ENCODE measurements around the gene FMN1. TPM values are rescaled to one million over a fixed set of nuclear protein-coding genes. Genes with fewer than 3 reads are reported as not detected.

FMN1 gene
- total RNA-seq, 1 donor from 2014 or later, result 37.1 TPM

DNA sequence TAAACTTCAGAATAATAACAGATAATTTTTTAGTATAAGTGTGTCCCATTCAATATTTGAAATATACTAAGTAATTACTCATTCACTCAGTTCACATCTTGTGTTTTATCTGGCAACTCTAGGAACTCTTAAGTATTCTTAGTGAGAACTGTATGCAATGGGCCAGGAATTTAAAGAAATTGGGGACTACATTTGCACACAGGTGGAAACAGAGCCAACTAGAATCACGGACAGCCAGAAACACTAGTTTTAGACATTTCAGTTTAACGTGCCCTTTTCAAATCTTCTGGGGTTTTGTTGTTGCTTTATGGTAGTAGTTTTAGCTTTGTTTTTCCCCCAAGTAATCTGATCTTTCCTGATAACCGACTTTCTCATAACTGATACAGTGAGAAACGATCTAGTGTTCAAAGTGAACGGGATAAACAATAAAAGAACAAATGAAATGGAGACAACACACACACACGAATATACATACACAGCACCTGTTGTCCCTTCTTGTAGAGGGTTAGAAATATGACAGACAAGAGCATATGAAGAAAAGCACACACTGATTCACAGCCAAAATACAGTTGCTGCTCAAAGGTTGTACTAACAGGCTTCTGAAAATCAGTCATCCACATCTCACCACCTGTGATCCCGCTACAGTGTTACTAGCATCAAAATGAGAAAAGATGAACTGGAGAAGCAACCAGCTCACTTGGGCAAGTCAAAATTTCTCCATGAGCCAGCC lies 167.0 kb downstream of the FMN1 start:
- no peak for DNase-seq (ENCODE audit: low spot score)

DNA sequence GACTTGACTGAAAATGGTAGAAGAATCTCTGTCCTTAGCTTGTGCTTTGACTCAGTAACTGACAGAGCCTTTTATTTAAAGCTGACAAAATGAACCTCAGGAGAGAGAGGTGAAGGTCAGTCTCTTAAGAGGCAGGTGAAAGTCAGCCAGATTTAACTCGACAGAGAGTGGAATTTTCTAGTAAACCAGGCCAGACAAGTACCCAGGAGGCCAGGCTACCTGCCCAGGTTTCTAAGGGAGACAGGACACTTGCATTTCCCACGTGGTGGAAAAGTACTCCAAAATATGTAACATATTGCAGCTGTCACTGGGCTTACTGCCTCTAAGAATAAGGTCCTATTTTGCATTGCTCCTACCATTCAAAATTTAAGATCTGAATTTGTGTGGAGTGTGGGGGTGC lies 167.9 kb downstream of the FMN1 start:
- DNase-seq (ENCODE audit: low spot score), result no peak

DNA sequence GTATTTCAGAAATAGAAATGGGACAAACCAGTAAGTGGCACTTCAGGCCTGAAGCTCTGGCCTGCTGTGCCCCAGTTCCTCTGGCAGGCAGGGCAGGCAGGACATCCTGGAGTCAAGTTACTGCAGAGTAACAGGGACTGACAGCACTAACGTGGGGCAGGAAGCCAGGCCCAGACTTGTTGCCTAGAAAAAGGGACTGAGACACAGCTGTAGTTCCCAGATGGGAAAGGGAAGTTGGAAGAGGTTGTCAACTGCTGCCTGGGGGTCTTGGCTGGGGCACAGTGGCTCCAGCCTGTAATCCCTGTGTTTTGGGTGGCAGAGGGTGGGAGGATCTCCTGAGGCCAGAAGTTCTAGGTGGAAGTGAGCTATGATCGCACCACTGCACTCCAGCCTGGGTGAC lies 171.9 kb downstream of the FMN1 start:
- no peak for DNase-seq (ENCODE audit: low spot score)

DNA sequence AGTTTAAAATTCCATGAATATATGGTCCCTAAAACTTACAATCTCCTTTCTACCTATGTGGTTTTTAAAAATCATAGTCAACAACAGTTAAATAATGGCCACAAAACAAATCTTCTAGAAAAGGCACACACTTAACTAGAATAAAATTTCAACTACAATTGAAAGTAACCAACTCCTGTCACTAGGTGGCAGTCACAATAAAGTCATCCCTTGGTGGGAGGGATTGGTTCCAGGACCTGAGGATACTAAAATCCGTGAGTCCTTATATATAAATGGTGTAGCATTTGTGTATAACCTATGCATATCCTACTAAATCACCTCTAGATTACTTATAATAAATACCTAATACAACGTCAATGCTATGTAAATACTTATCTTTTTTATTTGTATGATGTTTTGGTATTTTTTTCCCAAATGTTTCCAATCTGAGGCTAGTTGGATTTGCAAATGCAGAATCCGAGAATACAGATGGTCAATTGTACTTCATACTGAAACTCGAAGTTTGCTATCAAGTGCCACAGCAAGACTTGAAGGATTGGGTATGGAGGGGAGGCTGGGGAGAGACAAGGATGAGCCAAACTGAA lies 172.6 kb downstream of the FMN1 start:
- no peak for DNase-seq (ENCODE audit: low spot score)

DNA sequence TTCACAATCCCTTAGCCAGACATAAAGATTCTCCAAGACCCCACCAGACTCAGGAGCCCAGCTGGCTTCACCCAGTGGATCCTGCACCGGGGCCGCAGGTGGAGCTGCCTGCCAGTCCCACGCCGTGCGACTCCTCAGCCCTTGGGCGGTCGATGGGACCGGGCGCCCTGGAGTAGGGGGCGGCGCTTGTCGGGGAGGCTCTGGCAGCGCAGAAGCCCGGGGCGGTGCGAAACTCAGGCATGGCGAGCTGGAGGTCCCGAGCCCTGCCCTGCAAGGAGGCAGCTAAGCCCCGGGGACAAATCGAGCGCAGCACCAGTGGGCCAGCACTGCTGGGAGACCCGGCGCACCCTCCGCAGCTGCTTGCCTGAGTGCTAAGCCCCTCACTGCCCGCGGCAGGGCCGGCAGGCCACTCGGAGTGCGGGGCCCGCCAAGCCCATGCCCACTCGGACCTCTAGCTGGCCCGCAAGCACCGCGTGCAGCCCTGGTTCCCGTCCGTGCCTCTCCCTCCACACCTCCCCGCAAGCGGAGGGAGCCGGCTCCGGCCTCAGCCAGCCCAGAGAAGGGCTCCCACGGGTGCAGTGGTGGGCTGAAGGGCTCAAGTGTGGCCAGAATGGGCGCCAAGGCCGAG lies 175.0 kb downstream of the FMN1 start:
- DNase-seq (ENCODE audit: low spot score), result no peak

DNA sequence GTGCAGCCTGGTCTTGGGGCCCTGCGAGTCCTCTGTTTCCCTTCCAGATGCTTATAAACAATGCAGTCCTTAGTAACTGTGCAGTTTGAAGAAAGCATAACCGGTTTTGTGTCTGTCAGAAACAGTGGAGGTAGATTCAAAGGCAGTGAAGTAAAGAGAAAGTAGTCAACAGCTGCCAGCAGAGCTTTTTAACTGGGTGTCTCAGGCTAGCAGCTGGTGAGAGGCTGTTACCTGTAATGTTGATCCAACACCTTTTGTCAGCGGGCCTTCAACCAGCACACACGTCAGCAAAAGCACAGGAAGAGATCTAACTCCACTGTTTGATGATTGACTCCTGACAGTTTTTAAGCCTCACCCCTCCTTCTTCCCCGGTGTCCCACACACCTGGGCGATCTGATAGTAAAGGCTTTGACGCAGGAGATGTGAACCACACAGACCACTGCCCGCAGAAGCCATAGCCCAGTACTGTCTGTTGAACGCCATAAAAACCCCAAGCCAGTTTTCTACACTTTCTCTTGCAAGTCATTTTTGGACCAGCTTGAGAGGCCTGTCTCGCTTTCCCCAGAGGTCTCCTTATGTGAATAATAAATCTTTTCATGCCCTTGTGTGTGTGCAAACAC lies 178.0 kb downstream of the FMN1 start:
- no peak for DNase-seq (ENCODE audit: low spot score)

DNA sequence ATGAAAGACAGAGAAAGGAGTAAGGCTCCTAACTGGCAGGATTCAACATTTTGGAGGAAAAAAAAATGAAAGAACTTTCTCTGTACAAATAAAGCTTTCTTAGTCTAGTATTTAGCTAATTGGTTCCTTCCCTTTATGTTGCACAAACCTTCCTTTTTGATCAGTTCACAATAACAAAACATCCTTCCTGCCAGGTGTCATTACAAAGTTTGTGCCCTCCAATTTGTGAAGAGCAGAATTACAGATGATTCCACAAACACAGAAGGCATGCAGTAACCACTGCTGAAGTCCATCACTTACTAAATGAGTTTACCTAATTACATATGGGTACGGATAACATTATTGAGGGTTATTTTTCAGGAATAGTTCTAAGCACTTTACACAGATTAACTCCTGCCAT lies 179.9 kb downstream of the FMN1 start:
- no peak for DNase-seq (ENCODE audit: low spot score)

DNA sequence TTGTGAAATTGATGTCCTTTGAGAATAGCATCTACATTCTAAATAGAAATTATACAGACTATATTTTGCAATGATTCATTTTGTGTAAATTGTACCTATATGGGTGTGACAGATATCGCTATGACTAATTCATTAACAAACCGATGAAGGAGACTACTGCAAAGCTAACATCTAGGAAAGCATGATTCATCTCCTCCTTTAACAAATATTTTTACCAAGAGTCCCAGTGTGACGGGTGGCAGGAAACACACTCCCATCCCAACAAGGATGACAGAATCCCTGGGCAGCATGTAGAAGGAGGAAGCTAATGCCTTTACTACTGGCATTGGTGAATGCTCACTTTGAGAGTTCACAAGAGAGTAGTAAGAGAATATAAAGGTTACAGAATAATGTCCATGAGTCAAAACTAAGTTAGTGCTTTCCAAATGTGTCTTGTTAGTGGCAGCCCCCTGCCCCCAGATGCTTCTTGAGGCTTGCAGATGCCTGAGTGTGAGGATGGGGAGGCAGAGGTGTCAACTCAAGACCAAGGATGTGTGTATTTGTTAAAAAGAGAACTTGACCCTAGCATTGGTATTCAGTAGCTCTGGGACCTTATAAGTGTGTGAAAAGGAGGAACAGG lies 180.6 kb downstream of the FMN1 start:
- DNase-seq (ENCODE audit: low spot score), result no peak

DNA sequence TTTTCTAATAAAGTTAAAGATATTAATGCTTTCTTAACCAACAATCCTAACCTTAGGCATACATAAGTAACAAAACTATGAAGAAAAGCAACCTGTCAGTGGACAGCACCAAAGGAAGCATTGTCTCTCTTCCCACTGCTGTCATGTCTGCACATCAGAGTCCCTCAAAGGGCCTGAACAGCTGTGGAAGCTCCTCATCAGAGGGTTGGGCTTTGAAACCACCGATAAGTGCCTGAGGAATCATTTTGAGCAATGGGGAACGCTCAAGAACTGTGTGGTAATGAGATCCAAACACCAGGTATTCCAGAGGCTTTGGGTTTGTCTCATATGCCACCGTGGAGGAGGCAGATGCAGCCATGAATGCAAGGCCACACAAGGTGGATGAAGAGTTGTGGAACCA lies 182.5 kb downstream of the FMN1 start:
- no peak for DNase-seq (ENCODE audit: low spot score)

DNA sequence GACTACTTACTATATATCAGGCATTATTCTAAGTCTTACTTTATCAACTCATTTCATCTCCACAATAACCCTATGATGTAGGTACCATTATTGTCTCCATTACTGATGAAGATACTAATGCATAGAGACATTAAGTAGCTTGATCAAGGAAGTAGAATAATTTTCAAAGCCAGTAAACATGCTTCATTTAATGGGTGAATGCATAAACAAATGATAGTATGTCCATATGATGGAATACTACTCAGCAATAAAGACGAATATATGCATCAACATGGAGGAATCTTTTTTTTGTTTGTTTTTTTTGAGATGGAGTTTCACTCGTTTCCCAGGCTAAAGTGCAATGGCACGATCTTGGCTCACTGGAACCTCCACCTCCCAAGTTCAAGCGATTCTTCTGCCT lies 184.9 kb downstream of the FMN1 start:
- no peak for DNase-seq (ENCODE audit: low spot score)

DNA sequence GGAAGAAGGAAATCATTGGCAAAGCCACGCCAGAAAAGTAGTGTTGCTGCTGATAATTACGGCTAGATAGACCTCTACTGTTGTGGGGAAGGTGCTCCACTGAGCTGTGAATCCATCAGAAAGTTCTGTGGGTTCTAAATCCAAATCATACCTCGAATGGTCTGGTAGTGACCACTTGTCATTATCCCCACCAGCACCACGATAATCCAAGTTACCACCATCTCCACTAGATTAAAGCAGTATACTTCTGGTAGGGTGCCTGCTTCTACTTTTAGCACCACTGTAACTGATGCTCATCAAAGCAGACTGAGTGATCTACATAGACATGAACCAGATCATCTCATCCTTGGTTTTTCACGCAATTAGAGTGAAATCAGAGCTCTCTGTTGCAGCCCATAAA lies 185.5 kb downstream of the FMN1 start:
- DNase-seq (ENCODE audit: low spot score), result no peak

DNA sequence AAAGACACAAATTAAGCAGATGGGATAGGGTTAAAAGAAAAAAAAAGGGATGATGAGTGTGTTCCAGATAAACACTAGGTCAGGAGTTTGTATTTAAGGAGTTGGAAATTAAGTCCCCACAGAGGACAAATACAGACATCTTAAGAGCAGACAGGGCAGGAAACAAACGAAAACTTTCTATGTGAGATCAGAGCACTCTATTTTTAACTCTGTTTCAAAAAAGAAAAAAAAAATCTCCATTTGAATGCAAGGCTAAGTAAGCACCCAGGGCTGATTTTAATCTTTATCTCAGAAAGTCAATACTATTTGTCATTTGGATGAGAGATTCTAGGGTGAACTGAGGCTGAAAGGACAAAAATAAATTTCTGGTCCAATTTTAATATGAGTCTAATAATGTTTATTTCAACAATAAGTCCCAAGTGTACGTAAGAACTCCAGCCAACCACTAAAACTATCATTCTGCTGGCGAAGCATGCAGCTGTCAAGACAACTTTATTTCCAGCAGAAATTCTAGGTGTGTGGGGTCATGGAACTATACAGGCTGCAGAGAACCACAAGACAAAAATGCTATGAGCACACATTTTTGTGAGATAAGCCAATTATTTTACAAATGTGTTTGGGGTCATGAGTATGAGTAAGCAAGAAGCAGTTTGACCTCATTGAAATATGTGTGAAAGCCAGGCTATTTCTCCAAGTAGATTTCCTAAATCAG lies 186.1 kb downstream of the FMN1 start:
- no peak for DNase-seq (ENCODE audit: low spot score)

DNA sequence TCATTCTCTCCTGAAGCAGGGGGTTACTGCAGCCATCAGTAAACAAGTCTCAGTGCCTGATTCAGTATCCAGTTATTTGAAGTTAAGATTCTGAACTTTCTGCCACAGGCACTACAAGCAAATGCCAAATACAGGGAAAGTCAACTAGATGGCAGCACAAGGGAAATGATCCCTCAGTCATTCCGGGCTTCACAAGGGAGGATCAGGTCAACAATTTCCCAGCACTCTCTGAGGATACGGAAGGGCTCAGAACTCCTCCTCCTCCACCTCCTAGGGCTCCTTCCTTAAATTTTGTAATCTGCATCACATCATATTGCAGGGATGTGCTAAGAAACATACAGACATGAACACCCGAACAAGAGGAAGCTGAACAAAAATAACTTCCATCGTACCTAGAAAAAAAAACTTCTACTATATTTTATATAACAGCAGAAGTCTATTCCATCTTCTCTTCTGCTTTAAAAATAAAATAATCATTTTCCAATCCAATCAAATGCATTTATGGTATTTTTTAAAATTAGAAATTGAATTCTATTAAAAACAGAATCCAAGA lies 187.1 kb downstream of the FMN1 start:
- DNase-seq (ENCODE audit: low spot score), result no peak

DNA sequence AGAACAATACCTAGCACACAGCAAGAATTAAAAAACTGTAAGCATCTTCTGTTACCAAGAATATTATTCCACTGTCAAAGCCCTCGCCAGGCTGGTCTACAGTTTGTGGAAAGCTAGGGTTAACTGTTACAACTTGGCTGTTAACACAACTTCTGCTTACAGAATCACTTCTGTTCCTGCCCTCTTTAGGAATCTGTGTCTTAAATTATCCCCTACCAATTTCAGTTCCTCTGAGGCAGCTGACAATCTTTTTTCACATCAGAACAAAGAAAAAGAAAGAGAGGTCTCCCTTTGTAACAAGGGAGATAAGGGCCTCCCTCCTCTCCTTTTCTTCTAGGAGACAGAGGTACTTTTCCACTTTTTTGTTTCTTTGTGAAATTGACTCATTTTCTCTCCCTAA lies 188.9 kb downstream of the FMN1 start:
- no peak for DNase-seq (ENCODE audit: low spot score)

DNA sequence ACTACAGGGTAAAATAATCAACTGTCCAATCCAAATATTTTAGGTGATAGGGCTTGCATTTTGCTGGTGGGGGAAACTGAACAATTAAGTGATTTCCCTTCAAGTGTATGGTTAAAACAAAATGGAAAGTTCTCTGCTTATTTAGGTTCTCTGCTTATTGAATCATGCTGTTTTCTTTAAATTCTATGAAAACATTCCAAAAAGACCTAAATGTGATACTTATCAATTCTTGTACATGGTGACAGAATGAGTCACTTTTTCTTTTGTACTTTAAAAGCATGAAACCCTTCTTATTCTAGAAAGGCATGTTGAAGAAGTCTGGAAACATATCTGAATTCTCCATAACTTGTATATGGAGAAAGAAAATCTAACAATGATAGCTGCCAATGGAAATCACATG lies 192.6 kb downstream of the FMN1 start:
- no peak for DNase-seq (ENCODE audit: low spot score)

DNA sequence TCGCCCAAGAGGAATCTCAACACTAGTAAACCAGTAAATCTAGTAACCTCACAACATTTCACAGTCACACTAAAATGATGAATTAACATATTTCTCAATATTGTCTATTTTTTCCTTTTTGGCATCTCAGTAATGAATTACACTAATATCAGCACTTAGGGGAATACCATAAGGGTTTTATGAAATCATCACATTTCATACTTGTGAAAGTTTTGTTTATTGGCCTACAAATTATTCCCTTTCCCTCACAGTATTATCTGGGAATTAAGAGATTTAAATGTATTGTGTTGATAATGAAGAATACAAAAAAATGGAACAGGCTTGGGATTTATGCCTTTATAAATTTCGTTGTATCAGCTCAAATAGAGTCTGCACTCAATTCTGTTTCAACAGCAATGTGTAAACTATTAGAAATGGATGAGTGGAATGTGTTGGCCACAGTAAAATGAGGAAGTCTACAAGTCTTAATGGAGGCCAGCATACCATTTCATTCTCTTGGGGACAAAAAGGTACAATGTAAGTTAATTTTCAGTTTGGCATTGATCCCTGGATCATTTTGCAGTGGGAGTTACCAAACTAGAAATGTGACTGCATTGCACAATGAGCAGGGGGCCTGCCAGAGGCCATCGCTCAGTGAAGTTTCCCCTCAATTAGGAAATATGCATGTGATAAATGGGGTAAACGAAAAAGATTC lies 195.4 kb downstream of the FMN1 start:
- no peak for DNase-seq (ENCODE audit: low spot score)

DNA sequence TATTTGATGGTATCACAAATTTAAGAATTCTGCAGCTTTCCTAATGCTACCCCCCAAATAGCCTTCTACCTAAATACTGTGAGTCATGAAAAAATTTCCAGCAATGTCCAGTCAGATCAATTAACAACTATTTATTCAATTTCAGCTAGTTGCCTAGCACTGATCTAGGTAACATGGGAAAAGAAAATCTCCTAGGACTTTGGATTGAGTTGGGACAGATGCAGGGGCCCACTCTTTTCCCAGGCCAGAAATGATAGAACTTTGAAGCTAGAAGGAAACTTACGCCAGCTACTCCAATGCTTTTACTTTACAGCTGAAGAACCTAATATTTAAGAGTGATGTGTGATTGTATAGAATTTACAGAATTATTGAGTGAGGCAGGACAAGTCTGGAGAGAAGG lies 196.3 kb downstream of the FMN1 start:
- DNase-seq (ENCODE audit: low spot score), result no peak

DNA sequence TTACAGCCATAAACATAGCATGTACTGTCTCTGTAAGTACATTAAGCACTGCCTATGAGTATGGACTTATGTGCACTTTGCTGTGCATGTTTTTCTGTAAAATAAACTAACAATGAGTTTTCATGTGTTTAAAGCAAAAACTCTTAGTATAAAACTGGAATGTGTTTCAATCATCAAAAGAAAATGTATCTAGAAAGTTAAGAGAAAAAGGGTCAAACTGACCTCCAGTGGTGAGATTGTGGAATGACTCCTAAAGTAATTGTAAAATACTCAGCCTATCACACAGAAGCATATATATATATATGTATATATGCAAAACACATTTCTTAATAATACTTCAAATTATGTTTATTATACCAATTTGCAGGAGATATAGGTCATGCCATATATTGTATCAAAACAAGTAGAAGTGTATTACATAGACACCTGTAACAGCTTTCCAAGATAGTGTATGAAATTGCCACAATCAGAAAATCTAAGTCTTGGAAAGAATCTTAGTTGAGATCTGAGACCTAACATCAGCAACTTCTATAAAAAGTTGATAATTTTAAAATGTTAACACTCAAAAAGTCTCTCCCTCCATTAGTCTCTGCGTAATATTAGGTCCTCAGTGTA lies 199.6 kb downstream of the FMN1 start:
- no peak for DNase-seq (ENCODE audit: low spot score)

DNA sequence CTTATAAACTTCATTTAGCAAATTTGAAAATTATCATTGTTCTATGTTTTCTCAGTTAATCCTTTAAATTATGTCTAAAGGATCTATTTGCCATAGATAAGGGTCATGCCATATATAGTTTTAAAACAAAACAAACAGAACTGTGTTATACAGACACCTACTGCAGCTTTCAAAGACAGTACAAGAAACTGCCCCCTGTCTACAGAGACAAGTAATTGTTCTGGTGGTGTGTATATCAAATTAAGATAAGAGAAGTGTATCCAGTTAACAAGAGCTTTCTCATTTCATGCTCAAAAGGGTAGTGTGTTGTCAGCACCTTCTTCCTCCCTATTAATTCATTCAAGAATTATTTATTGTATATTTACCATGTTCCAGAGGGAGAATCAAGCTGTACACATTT lies 201.2 kb downstream of the FMN1 start:
- no peak for DNase-seq (ENCODE audit: low spot score)

DNA sequence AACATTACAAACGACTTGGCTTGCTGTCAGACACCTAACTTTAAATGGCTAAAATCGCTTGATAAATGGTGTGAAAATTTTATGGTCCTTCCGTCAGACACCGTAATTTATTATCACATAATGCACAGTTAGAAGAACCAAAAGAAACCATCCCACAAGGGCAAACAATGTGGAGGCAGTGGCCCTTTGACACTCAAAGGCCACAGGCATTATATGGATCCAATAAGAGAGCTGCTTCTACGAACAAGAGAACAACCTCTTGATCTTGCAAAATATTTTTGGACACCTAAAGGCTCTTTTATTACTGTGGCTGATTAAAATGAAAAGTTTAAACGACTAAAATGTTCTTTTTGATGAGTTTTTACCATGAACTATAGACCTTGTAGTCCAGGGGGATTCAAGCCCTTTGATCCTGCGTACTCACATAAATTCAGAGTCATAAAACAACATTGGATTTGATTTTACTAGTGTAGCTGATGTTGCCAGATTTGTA lies 202.8 kb downstream of the FMN1 start:
- no peak for DNase-seq (ENCODE audit: low spot score)
